AG20443 (cell line): ENCODE data around the gene PPP1R3E.

Experiments used
- DNase-seq: peaks from one replicate; pipeline ENCODE4 v3.0.0; 2012; ENCODE audit warnings: low spot score, mixed read lengths

PPP1R3E gene

GRCh38 chr14:23248601-23249000 is 54.1 kb downstream of the PPP1R3E start:
- no peak for DNase-seq
